OCI-LY7 (cell line): ENCODE measurements around the gene C4BPA. TPM values are rescaled to one million over a fixed set of nuclear protein-coding genes. Genes with fewer than 3 reads are reported as not detected.

Experiments
- BruUV-seq: library from RNA; stranded (reverse); fragments of 400-500 nt; replicated peaks from 2 replicates; lab custom pipeline; 2021; lab: Mats Ljungman, UMichigan
- CTCF ChIA-PET: fragments of 300-600 bp; sonication (Branson Sonifier 250); formaldehyde crosslinking; loops from one replicate; lab custom pipeline; 2022; ENCODE audit warnings: antibody characterized with exemption; ENCODE audit not compliant: unreplicated experiment; lab: Charles Lee
- POLR2A ChIA-PET: fragments of 300-600 bp; sonication (Branson Sonifier 250); formaldehyde crosslinking; loops from one replicate; lab custom pipeline; 2022; ENCODE audit warnings: antibody characterized with exemption; lab: Charles Lee
- DNase-seq: peaks from one replicate; pipeline ENCODE4 v3.0.0-alpha.2; 2015; ENCODE audit warnings: low spot score
- H2AFZ ChIP-seq: fragments of 200-600 bp; sonication (generic), shearing (Covaris generic); 2 replicates; pipeline ENCODE4 v1.6.1; 2014; ENCODE audit warnings: mild to moderate bottlenecking, antibody characterized with exemption, low read length, moderate library complexity
- H3K27ac ChIP-seq: fragments of 200-600 bp; sonication (generic); 2 replicates; pipeline ENCODE4 v1.5.1; 2014; ENCODE audit warnings: mixed run types, low read depth, mild to moderate bottlenecking, moderate library complexity, low read length, inconsistent platforms; ENCODE audit not compliant: poor library complexity, severe bottlenecking
- H3K36me3 ChIP-seq: fragments of 200-600 bp; sonication (generic); 2 replicates; pipeline ENCODE4 v1.6.1; 2014; ENCODE audit warnings: mild to moderate bottlenecking, antibody characterized with exemption, low read length, moderate library complexity, mixed read lengths; ENCODE audit not compliant: insufficient read depth
- H3K4me1 ChIP-seq: fragments of 200-600 bp; sonication (generic); 2 replicates; pipeline ENCODE4 v1.5.1; 2014; ENCODE audit warnings: mild to moderate bottlenecking, low read length; ENCODE audit not compliant: insufficient read depth, poor library complexity, severe bottlenecking
- H3K4me2 ChIP-seq: fragments of 200-600 bp; sonication (generic); 2 replicates; pipeline ENCODE4 v1.6.1; 2014; ENCODE audit warnings: mild to moderate bottlenecking, low read length
- H3K4me3 ChIP-seq: fragments of 200-600 bp; sonication (generic); 2 replicates; pipeline ENCODE4 v1.5.1; 2014; ENCODE audit warnings: mild to moderate bottlenecking, low read depth, low read length; ENCODE audit not compliant: poor library complexity, severe bottlenecking
- H3K79me2 ChIP-seq: fragments of 200-600 bp; sonication (generic); 2 replicates; pipeline ENCODE4 v1.6.1; 2016; ENCODE audit warnings: low read depth, mild to moderate bottlenecking, low read length, moderate library complexity, mixed read lengths; ENCODE audit not compliant: insufficient read depth
- H3K9me2 ChIP-seq: fragments of 200-600 bp; sonication (generic); 2 replicates; pipeline ENCODE4 v1.6.1; 2016; ENCODE audit warnings: mild to moderate bottlenecking, low read length, mixed read lengths; ENCODE audit not compliant: insufficient read depth
- H3K9me3 ChIP-seq: fragments of 200-600 bp; sonication (generic); 2 replicates; pipeline ENCODE4 v1.6.1; 2014; ENCODE audit warnings: mild to moderate bottlenecking, mixed run types, low read length, mixed read lengths
- H4K20me1 ChIP-seq: fragments of 200-600 bp; sonication (generic); 2 replicates; pipeline ENCODE4 v1.6.1; 2014; ENCODE audit warnings: mild to moderate bottlenecking, antibody characterized with exemption, low read length, moderate library complexity, mixed read lengths; ENCODE audit not compliant: insufficient read depth
- EZH2phosphoT487 ChIP-seq: fragments of 200-600 bp; sonication (generic); IDR thresholded peaks from 2 replicates; pipeline ENCODE4 v1.6.1; 2018; ENCODE audit warnings: low read depth, borderline replicate concordance, mild to moderate bottlenecking, mixed run types, antibody characterized with exemption, low read length, moderate library complexity, mixed read lengths
- intact Hi-C: fragments of 100-400 bp; cut with micrococcal nuclease; formaldehyde crosslinking; loops from one replicate; pipeline ENCODE4 v1.10.0; 2022; ENCODE audit not compliant: unreplicated experiment
- total RNA-seq, 2 experiments: library from RNA; depleted of rRNA in 1 of 2; stranded (reverse); fragments of >200 nt in 1 of 2; shearing (Covaris generic) in 1 of 2; gene quantifications; 2 replicates each; pipeline ENCODE4 v1.2.3, GENCODE V29; 2014 to 2022
- TF ChIP-seq, protein P1 (sequence below): fragments of 200-600 bp; sonication (generic); conservative IDR thresholded peaks from 2 replicates; pipeline ENCODE4 v1.5.1; 2014; ENCODE audit warnings: mild to moderate bottlenecking, antibody characterized with exemption, low read length, moderate library complexity, mixed read lengths

C4BPA gene
- total RNA-seq, 2 experiments from 2014 or later, result not detected

DNA sequence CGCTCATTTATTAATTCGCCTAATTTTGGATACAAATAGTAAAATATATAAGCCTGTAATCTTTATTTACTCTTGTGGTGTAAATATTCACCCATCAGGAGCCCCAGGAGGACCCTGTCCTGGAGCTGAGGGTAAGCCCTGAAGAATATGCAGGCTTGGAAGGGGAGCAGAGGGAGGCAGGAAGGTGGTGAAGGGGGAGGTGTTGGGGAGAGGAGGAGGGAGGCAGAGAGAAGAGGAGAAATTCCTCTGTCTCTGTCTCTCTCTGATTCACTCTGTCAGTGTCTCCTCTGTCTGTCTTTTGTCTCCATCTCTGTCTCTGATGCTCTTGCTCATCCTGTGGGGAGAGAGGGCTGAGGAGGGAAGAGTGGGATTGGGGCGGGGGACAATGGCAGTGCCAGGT is 18.1 kb upstream of the C4BPA start:
- Histone ChIP-seq H3K79me2 (no peaks in the 10 kb centered on the region), H3K9me3 (no peaks in the 10 kb centered on the region), H3K4me3 (no peak overlapping the region), H3K9me2 (no peaks in the 10 kb centered on the region), H3K27ac (no peak overlapping the region), H3K4me2 (no peak overlapping the region), H2AFZ (no peak overlapping the region), H3K4me1 (no peaks in the 10 kb centered on the region), H3K36me3 (no peaks in the 10 kb centered on the region), H4K20me1 (no peaks in the 10 kb centered on the region)
- intact Hi-C loops, result no loop called here
- no TSS peak for BruUV-seq
- no peak for TF ChIP-seq EZH2phosphoT487
- TF ChIP-seq, protein P1, sequence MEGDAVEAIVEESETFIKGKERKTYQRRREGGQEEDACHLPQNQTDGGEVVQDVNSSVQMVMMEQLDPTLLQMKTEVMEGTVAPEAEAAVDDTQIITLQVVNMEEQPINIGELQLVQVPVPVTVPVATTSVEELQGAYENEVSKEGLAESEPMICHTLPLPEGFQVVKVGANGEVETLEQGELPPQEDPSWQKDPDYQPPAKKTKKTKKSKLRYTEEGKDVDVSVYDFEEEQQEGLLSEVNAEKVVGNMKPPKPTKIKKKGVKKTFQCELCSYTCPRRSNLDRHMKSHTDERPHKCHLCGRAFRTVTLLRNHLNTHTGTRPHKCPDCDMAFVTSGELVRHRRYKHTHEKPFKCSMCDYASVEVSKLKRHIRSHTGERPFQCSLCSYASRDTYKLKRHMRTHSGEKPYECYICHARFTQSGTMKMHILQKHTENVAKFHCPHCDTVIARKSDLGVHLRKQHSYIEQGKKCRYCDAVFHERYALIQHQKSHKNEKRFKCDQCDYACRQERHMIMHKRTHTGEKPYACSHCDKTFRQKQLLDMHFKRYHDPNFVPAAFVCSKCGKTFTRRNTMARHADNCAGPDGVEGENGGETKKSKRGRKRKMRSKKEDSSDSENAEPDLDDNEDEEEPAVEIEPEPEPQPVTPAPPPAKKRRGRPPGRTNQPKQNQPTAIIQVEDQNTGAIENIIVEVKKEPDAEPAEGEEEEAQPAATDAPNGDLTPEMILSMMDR, result no peak
- ChIA-PET POLR2A (no interaction called here), CTCF (no interaction called here)
- no peak for DNase-seq

DNA sequence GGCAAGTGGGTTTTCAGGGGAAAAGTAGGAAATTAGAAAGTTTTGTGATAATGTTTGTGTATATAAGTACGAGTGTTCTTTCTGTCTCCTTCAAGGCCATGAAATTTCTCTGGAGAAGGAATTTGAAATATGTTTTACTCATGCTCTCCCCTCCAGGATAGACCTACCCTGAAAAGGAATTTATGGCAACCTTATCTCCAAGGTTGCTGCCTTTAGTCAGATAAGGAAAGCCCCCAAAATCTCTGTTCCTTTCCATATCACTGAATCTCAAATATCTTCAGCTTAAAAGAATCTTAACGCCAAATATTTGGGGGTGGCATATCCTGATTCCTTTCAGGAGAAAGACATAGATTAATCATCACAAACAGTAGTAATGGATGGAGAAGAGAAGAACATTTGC is 15.9 kb upstream of the C4BPA start:
- no peak for TF ChIP-seq EZH2phosphoT487
- TF ChIP-seq, protein P1, result no peak
- Histone ChIP-seq H3K36me3 (no peaks in the 10 kb centered on the region), H2AFZ (no peak overlapping the region), H3K4me1 (no peaks in the 10 kb centered on the region), H3K27ac (no peak overlapping the region), H3K4me3 (no peak overlapping the region), H3K4me2 (no peak overlapping the region), H3K9me3 (no peaks in the 10 kb centered on the region), H3K9me2 (no peaks in the 10 kb centered on the region), H3K79me2 (no peaks in the 10 kb centered on the region), H4K20me1 (no peaks in the 10 kb centered on the region)
- no peak for DNase-seq
- POLR2A ChIA-PET, result no interaction called here
- BruUV-seq, result no TSS peak
- intact Hi-C loops, result no loop called here
- CTCF ChIA-PET, result no interaction called here

- ChIA-PET POLR2A (no interaction called here), CTCF (no interaction called here)
- TF ChIP-seq, protein P1, result no peak
- no peak for TF ChIP-seq EZH2phosphoT487
- H3K79me2 ChIP-seq, result no peaks in the 10 kb centered on the region
- H2AFZ ChIP-seq, result no peak within 1 kb of the TSS
- no peaks in the 10 kb centered on the region for H3K4me1 ChIP-seq
- no peaks in the 10 kb centered on the region for H3K36me3 ChIP-seq
- H3K27ac ChIP-seq, result no peak within 1 kb of the TSS
- H4K20me1 ChIP-seq, result no peaks in the 10 kb centered on the region
- no peak within 1 kb of the TSS for H3K4me3 ChIP-seq
- H3K9me3 ChIP-seq, result no peaks in the 10 kb centered on the region
- intact Hi-C loops, result no loop called here
- DNase-seq, result no peak
- H3K4me2 ChIP-seq, result no peak within 1 kb of the TSS
- no peaks in the 10 kb centered on the region for H3K9me2 ChIP-seq
- BruUV-seq, result no TSS peak
Observed at GRCh38 chr1:207088701-207089626, 15.1 kb upstream of the C4BPA start, which contains the start of gene C4BPB. Gene C4BPB (plus strand): TSS chr1:207088860. CDS start chr1:207089532, 672 bp downstream.
